Measurements from ENCODE around the gene CYP27B1. TPM values are rescaled to one million over a fixed set of nuclear protein-coding genes. Genes with fewer than 3 reads are reported as not detected.
A peak's percentile ranks its signal among the peaks of the same experiment; 100 is the strongest.

Gene CYP27B1
- total and polyA plus RNA-seq, 2 experiments from 2014 or later, result 1.1 to 2.7 TPM

GRCh38 chr12:57756406-57757341 is 10.2 kb downstream of the CYP27B1 start:
- ATAC-seq, result peak; percentile 64
- peaks cover 71% of the 10 kb centered on the region for H3K27me3 Mint-ChIP-seq (ENCODE audit: insufficient read depth, low read depth, poor library complexity)
- Histone ChIP-seq H3K4me1 (ENCODE audit: insufficient read depth) (peaks cover 30% of the 10 kb centered on the region), H3K9me2 (ENCODE audit: insufficient read depth) (no peaks in the 10 kb centered on the region), H3F3A (replicated peaks; ENCODE audit: low read depth) (peaks cover 19% of the 10 kb centered on the region), H3K27ac (ENCODE audit: low read depth) (no peak overlapping the region), H3K36me3 (ENCODE audit: insufficient read depth) (no peaks in the 10 kb centered on the region), H3K4me2 (peak overlapping the region; percentile 86), H3K79me2 (replicated peaks; ENCODE audit: insufficient read depth) (peaks cover 4% of the 10 kb centered on the region), H3K4me3 (peak overlapping the region; percentile 83), H3K27me3 (ENCODE audit: insufficient read depth) (peaks cover 79% of the 10 kb centered on the region), H4K20me1 (replicated peaks; ENCODE audit: insufficient read depth) (peaks cover 4% of the 10 kb centered on the region; the same call in 1 of the 2 replicates), H2AFZ (no peak overlapping the region)
- TF ChIP-seq CTCF (conservative IDR thresholded peaks at IDR 0.05; ENCODE audit: low read depth in 2 of 2), result peak; percentile 83 to 92
- TF ChIP-seq EZH2 (IDR thresholded peaks at IDR 0.05; ENCODE audit: low read depth, unreplicated experiment), result peak; percentile 86
- TF ChIP-seq EZH2phosphoT487 (IDR thresholded peaks at IDR 0.05; ENCODE audit: unreplicated experiment), result peak; percentile 51
- TF ChIP-seq CREB1 (CRISPR knock-in tag; IDR thresholded peaks at IDR 0.05; ENCODE audit: low read depth), result peak; percentile 43; the same call in 1 of the 2 replicates
- TF ChIP-seq ZNF462 (CRISPR knock-in tag; IDR thresholded peaks at IDR 0.05), result no peak
- peaks cover 3% of the 10 kb centered on the region for H3K36me3 Mint-ChIP-seq (ENCODE audit: low read depth)
- no peak overlapping the region for H3K27ac Mint-ChIP-seq
- peak; percentile 89 for DNase-seq (ENCODE audit: low spot score)
- H3K4me3 Mint-ChIP-seq, result peak overlapping the region; percentile 71
- H3K9me3 Mint-ChIP-seq, result no peaks in the 10 kb centered on the region; the same call in 2 of the 3 replicates
- peaks cover 31% of the 10 kb centered on the region for H3K4me1 Mint-ChIP-seq
